ENCODE data around the gene FANCB.

GRCh38 chrX:14865201-14865600 is 7.7 kb downstream of the FANCB start:
- TF ChIP-seq, protein P1, sequence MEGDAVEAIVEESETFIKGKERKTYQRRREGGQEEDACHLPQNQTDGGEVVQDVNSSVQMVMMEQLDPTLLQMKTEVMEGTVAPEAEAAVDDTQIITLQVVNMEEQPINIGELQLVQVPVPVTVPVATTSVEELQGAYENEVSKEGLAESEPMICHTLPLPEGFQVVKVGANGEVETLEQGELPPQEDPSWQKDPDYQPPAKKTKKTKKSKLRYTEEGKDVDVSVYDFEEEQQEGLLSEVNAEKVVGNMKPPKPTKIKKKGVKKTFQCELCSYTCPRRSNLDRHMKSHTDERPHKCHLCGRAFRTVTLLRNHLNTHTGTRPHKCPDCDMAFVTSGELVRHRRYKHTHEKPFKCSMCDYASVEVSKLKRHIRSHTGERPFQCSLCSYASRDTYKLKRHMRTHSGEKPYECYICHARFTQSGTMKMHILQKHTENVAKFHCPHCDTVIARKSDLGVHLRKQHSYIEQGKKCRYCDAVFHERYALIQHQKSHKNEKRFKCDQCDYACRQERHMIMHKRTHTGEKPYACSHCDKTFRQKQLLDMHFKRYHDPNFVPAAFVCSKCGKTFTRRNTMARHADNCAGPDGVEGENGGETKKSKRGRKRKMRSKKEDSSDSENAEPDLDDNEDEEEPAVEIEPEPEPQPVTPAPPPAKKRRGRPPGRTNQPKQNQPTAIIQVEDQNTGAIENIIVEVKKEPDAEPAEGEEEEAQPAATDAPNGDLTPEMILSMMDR (IDR thresholded peaks at IDR 0.05; ENCODE audit: insufficient read depth, low read depth, low read length), result no peak
- no peak for TF ChIP-seq EZH2 (IDR thresholded peaks at IDR 0.05; ENCODE audit: insufficient read depth, low read length)
